Vagina (tissue), 2 donors: ENCODE data around the gene KRT84. TPM values are rescaled to one million over a fixed set of nuclear protein-coding genes. Genes with fewer than 3 reads are reported as not detected.

Source experiments
- DNase-seq, 2 donors: peaks; one replicate each; pipeline ENCODE4 v3.0.0-alpha.2; 2017; ENCODE audit errors: extremely low spot score in 2 of 2
- H3K27ac ChIP-seq: fragments of 200-600 bp; sonication (generic); one replicate; pipeline ENCODE4 v1.5.1; 2019
- H3K27me3 ChIP-seq: fragments of 200-600 bp; sonication (generic); one replicate; pipeline ENCODE4 v1.5.1; 2019
- H3K36me3 ChIP-seq, 2 donors: fragments of 200-600 bp; sonication (generic); one replicate each; pipeline ENCODE4 v1.5.1; 2017 to 2019
- H3K4me1 ChIP-seq: fragments of 200-600 bp; sonication (generic); one replicate; pipeline ENCODE4 v1.5.1; 2019
- H3K4me3 ChIP-seq, 2 donors: fragments of 200-600 bp; sonication (generic); 1 replicate in 1 of 2; 2 replicates in 1 of 2; pipeline ENCODE4 v1.5.1; 2016 to 2019
- H3K9me3 ChIP-seq: fragments of 200-600 bp; sonication (generic); one replicate; pipeline ENCODE4 v1.5.1; 2019
- CTCF ChIP-seq, 3 experiments: fragments of 450-650 bp in 2 of 3; fragments of 200-600 bp in 1 of 3; sonication (generic) in 1 of 3; IDR thresholded peaks; one replicate each; pipeline ENCODE4 v1.5.1; 2017 to 2019; ENCODE audit warnings: antibody characterized with exemption in 3 of 3, mild to moderate bottlenecking in 2 of 3, moderate library complexity in 2 of 3
- POLR2A ChIP-seq, 2 donors: fragments of 450-650 bp; IDR thresholded peaks; one replicate each; pipeline ENCODE4 v1.6.1; 2017; ENCODE audit warnings: antibody characterized with exemption in 2 of 2, mild to moderate bottlenecking in 2 of 2, moderate library complexity in 2 of 2
- POLR2AphosphoS5 ChIP-seq, 2 donors: sonication (generic); formaldehyde crosslinking; IDR thresholded peaks; one replicate each; pipeline ENCODE4 v1.9.0; 2017; ENCODE audit warnings: antibody characterized with exemption in 2 of 2, mild to moderate bottlenecking in 2 of 2, low read depth in 1 of 2; ENCODE audit not compliant: insufficient read depth in 1 of 2
- intact Hi-C: fragments of 100-400 bp; cut with DNase I; formaldehyde crosslinking; loops from one replicate; pipeline ENCODE4 v1.15.1; 2023
- total RNA-seq: library from RNA; depleted of rRNA; stranded (reverse); fragments of >200 nt; gene quantifications from one replicate; pipeline ENCODE4 v1.2.3, GENCODE V29; 2016

Gene KRT84
- total RNA-seq, 1 donor from 2014 or later: not detected

GRCh38 chr12:52416795-52417194 is 31.3 kb upstream of the KRT84 start:
- H3K4me1 ChIP-seq: peaks cover 14% of the 10 kb centered on the region
- intact Hi-C loops: no loop called here
- H3K36me3 ChIP-seq: no peaks in the 10 kb centered on the region
- H3K4me3 ChIP-seq: no peak overlapping the region
- peak overlapping the region; percentile 76 for H3K27ac ChIP-seq
- TF ChIP-seq POLR2A (IDR thresholded peaks at IDR 0.05): no peak
- no peak for TF ChIP-seq POLR2AphosphoS5 (IDR thresholded peaks at IDR 0.05; ENCODE audit: insufficient read depth in 1 of 2, low read depth in 1 of 2)
- TF ChIP-seq CTCF (IDR thresholded peaks at IDR 0.05): no peak
- no peaks in the 10 kb centered on the region for H3K9me3 ChIP-seq
- DNase-seq: no peak
- no peaks in the 10 kb centered on the region for H3K27me3 ChIP-seq

GRCh38 chr12:52415870-52416750 is 30.7 kb upstream of the KRT84 start:
- no peak for TF ChIP-seq CTCF (IDR thresholded peaks at IDR 0.05)
- TF ChIP-seq POLR2A (IDR thresholded peaks at IDR 0.05): no peak
- TF ChIP-seq POLR2AphosphoS5 (IDR thresholded peaks at IDR 0.05; ENCODE audit: insufficient read depth in 1 of 2, low read depth in 1 of 2): peak; percentile 26 to 84
- no peaks in the 10 kb centered on the region for H3K27me3 ChIP-seq

GRCh38 chr12:52414936-52415335 is 29.5 kb upstream of the KRT84 start:
- intact Hi-C loops: no loop called here
- H3K4me1 ChIP-seq: peaks cover 14% of the 10 kb centered on the region
- H3K4me3 ChIP-seq: no peak overlapping the region
- H3K27me3 ChIP-seq: no peaks in the 10 kb centered on the region
- DNase-seq: no peak
- no peak overlapping the region for H3K27ac ChIP-seq
- no peaks in the 10 kb centered on the region for H3K36me3 ChIP-seq
- TF ChIP-seq CTCF (IDR thresholded peaks at IDR 0.05) (no peak), POLR2A (IDR thresholded peaks at IDR 0.05) (no peak), POLR2AphosphoS5 (IDR thresholded peaks at IDR 0.05; ENCODE audit: insufficient read depth in 1 of 2, low read depth in 1 of 2) (no peak)
- no peaks in the 10 kb centered on the region for H3K9me3 ChIP-seq

More at GRCh38 chr12:52415870-52416750, 30.7 kb upstream of the KRT84 start:
- Histone ChIP-seq H3K4me3 (no peak overlapping the region), H3K9me3 (no peaks in the 10 kb centered on the region), H3K27ac (peak overlapping the region; percentile 76), H3K4me1 (peaks cover 14% of the 10 kb centered on the region), H3K36me3 (no peaks in the 10 kb centered on the region)
- intact Hi-C loops: no loop called here
- peak in 1 of 2 donors; percentile 94 for DNase-seq

- TF ChIP-seq CTCF (IDR thresholded peaks at IDR 0.05): no peak
- TF ChIP-seq POLR2AphosphoS5 (IDR thresholded peaks at IDR 0.05; ENCODE audit: insufficient read depth in 1 of 2, low read depth in 1 of 2): no peak
- TF ChIP-seq POLR2A (IDR thresholded peaks at IDR 0.05): no peak
- Histone ChIP-seq H3K4me1 (peaks cover 14% of the 10 kb centered on the region), H3K36me3 (no peaks in the 10 kb centered on the region), H3K4me3 (no peak overlapping the region), H3K9me3 (no peaks in the 10 kb centered on the region), H3K27me3 (no peaks in the 10 kb centered on the region), H3K27ac (no peak overlapping the region)
- intact Hi-C loops: no loop called here
- no peak for DNase-seq
Measured at GRCh38 chr12:52413782-52414345, 28.4 kb upstream of the KRT84 start.

GRCh38 chr12:52413202-52413601 is 27.8 kb upstream of the KRT84 start:
- TF ChIP-seq POLR2A (IDR thresholded peaks at IDR 0.05) (no peak), CTCF (IDR thresholded peaks at IDR 0.05) (no peak), POLR2AphosphoS5 (IDR thresholded peaks at IDR 0.05; ENCODE audit: insufficient read depth in 1 of 2, low read depth in 1 of 2) (no peak)
- no peak overlapping the region for H3K27ac ChIP-seq
- H3K4me3 ChIP-seq: no peak overlapping the region
- no peak for DNase-seq
- peaks cover 14% of the 10 kb centered on the region for H3K4me1 ChIP-seq
- no peaks in the 10 kb centered on the region for H3K9me3 ChIP-seq
- intact Hi-C loops: no loop called here
- no peaks in the 10 kb centered on the region for H3K36me3 ChIP-seq
- H3K27me3 ChIP-seq: no peaks in the 10 kb centered on the region
